NCI-H748 (cell line): ENCODE results near the gene SEMA3D.
A peak's percentile ranks its signal among the peaks of the same experiment; 100 is the strongest.

Source experiments
- DNase-seq: peaks from one replicate; lab custom pipeline; 2025; ENCODE audit not compliant: unreplicated experiment; lab: John Stamatoyannopoulos, UW

Gene SEMA3D

DNA sequence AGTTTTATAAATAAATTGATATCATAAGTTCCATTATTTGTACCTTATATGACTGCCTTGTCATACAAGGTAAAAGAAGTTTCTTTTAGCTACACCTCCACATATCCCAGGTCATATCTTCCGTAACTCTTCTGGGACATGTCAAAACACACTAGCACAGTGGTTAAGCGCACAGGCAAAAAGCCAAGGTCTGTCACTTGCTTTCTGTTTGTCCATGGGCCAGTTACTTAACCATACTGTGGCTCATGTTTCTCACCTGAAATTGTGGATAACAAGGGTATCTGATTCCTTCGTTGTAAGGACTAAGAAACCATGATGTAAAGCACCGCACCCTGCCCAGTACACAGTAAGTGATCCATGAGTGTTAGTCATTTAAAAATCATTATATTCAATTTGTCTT is 56.2 kb downstream of the SEMA3D start:
- DNase-seq = peak; percentile 8

DNA sequence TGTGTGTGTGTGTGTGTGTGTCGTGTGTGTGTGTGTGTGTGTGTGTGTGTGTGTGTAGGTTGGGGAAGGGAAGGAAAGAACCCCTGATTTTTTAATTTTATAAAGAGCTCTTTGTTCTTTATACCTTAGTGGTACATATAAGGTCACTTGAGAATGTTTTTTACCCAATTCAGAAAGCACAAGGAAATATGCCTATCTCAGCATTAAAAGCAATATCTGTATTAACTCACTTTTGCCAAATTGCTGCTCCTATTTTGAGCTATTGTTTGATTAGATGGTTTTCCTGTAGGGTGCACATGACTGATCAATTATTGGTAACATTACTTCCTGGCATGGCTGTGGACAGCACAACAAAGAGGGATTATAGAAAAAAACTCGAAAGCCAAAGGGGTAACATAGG is 60.5 kb downstream of the SEMA3D start:
- no peak for DNase-seq

DNA sequence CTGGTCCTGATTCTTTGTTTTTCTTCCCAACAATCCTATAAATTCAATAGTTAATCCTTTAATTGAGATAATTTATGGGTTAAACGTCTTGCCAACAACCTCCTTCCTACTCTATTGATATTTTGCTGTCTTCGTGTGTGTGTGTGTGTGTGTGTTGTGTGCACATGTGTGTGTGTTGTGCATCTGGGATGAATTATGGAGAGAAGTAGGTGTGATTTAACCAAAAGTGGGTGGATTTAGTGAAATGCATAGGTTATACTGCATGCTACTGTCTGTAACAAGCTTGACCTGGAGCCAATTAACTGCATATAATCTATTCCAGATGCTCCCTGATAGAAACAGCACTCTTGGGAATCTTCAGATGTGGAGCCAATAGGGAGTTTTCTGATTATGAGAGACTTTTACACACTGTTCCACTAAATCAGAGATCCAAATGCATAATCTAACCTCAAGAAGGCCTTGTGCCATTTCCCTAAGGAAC is 61.2 kb downstream of the SEMA3D start:
- no peak for DNase-seq

DNA sequence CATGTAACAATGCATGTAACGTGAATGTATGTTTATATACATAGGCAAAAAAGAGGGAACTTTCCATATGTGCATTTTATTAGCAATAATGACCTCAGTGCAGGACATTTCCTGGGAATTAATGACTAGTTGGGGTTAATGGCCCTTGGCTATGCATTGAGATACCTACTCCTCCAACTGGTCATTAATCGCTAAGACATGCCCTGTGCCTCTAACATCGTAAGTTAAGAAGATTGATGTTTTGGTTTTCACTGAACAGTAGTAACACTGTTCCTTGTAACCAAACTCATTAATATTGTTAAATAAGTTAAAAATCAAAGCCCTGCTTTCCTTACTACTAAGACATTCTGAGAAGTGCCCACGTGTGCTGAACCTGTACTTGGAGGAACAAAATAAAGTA is 61.7 kb downstream of the SEMA3D start:
- no peak for DNase-seq

DNA sequence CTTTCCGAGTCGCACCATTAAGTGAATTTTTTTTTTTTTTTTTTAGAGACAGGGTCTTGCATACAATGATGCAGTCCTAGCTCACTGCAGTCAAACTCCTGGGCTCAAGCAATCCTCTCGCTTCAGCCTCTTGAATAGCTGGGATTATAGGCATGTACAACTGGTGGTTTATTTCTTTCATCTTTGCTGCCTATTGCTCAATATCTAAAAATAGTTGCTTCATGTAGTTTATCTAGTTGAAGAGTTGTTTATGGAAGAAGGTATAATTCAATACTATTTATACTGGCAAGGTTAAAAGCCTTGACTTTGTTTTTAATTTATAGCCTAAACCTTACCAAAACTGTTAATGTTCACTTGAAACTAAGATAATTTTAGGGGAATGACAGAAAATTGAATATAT is 66.9 kb downstream of the SEMA3D start:
- DNase-seq = no peak

DNA sequence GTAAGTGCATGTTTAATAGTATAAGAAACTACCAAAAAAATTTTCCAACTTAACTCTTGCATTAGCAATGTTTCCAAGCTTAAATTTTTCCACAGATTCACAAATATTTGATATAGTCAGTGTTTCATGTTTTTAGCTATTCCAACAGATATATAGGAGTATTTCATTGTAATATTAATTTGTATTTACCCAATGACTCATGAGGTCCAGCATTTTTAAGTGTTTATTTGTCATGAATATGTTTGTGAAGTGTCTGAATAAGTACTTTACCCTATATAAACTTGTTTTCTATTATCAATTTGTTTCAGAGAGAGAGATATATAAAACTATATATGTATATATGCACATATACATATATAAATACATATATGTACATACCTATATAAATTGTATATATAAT is 71.0 kb downstream of the SEMA3D start:
- no peak for DNase-seq

DNA sequence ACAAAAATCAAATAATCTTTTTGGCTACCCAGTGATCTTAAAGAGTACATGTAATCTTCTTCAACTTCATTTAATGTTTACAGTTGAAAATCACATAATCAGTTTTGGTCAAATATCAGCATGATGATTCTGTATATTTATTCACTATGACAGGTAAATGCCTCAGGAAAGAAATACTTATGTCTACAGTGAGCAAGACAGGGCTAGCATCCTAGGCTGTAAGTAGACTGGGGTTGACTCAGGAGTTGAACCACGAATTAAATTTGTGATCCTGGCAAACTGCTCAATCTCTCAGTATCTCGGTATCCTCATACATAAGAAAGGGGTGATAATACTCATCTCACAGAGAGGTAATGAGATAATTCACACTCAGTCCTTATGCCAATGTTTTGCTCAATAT is 71.8 kb downstream of the SEMA3D start:
- no peak for DNase-seq

- DNase-seq = no peak
Observed at GRCh38 chr7:85114342-85114741, 72.5 kb downstream of the SEMA3D start.

DNA sequence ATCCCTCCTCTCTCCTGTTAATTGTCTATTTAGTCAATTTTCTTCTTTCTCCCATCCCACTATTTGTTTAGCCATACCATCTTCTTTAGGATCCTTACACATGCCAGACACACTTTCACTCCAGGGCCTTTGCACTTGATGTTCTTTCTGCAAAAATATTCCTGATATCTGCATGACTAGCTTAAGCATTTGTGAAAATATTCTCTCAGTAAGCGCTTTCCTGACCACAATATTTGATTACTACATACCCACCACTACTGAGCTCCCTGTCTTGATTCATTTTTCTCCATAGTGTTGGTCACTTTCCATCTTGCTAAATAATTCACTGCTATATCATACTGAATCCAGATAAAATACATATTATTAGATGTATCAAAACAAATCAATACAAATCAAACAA is 75.1 kb downstream of the SEMA3D start:
- no peak for DNase-seq

DNA sequence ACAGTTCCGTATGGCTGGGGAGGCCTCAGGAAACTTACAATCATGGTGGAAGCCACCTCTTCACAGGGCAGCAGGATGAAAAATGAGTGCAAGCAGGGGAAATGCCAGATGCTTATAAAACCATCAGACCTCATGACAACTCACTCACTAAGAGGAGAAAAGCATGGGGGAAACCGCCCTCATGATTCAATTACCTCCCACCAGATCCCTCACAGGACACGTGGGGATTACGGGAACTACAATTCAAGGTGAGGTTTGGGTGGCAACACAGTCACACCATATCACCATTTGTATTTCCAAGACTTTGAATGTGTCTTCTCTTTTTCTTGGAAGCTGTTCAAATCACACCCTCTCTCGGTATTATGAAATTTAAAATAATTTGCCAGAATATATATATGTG is 80.1 kb downstream of the SEMA3D start:
- DNase-seq = no peak

DNA sequence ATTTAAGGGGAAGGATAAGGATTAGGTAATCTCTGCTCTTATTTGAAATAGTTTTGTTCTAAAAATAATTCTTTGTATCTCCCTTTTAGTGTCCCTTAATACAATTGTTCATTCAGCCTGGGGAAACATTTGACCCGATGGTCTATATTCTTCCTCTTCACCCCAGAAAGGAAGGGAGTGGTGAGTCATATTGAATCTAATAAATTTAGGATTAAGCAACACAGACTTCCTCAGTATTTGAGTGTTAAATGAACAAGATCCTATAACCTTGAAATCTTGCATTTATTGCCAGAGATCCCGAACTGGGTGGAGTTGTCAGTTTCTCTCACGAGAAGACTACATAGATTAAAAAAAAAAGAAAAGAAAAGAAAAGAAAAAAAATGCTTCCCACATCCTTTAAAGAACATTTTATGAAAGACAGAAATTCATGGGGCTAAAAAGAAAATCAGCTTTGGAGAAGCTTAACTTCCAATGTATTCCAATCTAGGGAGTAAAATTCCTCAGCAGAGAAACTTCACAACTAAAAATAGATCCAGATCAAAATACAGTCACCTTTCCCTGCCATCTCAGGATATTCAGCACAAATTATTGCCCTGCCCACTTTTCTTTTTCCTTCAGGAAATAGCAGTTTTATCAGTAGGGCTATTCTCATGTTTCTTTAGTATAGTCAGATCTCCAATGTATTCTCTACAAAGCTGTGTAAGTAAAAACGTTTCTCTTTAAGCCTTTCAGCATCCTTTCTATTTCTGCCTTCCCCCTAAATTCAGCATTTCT is 82.2 kb downstream of the SEMA3D start:
- DNase-seq = no peak

DNA sequence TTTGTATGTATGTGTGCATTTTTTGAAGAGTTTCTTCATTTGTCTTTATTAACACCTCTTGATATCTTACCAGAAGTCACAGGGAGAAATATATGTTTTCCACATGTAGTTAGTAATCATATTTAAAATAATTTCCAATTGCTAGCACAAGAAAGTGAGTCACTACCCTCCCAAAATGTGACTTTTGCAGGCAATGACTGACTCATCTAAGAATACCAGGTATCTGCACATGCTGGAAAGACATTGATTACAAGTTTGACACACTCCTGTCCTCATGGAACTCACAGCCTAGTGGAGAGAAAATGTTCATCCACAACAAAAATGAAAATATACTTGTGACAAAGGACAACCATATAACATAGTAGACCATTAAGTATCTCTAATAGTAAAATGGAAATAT is 82.9 kb downstream of the SEMA3D start:
- no peak for DNase-seq

GRCh38 chr7:85103357-85103756 is 83.5 kb downstream of the SEMA3D start:
- peak; percentile 15 for DNase-seq

DNA sequence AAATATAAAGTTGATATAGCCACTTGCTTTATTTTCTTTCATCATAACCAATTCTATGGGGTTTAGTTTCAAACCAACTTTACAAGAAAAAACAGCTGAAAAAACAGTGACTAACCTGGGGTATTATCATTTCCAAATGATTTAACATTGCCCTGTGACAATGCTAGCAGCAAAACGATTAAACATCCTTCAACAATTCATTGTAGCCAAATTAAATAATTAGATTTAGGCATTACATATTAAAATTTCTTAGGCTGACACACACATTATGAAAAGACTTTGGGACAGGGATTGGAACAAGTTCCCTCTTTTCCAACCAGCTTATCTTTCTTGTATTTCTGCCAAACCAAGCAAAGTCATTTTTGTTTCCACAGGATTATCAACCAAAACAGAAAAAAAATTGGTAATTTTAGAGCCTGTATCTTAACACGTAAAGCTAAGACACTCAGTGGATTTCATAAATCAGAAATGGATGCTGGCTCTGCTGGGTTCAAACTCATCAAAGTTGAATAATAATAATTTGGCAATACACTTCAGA is 84.0 kb downstream of the SEMA3D start:
- no peak for DNase-seq

DNA sequence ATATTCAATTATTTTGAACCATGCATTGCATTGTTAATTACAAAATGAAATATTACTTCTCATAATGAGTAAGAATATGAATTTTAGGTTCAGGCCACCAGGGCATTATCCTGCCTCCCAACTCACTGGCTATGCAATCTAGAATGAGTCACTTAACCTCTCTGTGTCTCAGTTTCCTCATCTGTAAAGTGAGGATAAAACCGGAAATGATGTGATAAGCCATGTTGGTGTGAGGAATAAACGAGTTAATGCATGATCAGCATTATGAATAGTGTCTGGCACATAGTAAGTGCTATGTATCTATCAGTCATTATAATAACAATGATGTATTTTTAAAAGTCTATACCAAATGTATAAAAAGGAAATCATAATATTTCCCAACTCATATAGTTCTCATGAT is 85.5 kb downstream of the SEMA3D start:
- no peak for DNase-seq

GRCh38 chr7:85097844-85098243 is 89.0 kb downstream of the SEMA3D start:
- no peak for DNase-seq

DNA sequence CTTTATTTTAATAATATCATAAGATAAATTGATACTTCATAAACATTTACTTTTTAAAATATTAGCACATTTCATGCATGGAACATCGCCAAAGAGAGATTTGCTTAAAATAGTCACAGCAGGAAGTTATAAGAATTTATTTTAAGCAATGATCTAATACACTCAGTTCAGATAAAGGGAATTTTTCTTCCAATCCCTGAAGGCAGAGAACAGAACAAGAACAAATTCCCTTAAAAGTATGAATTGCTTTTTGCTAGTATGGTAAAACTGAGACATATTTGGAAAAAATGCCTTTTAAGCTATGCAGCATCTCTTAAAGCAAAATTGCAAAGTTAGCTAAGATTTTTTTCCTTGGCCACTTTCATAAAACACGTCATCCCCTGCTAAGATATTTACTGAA is 91.0 kb downstream of the SEMA3D start:
- no peak for DNase-seq

DNA sequence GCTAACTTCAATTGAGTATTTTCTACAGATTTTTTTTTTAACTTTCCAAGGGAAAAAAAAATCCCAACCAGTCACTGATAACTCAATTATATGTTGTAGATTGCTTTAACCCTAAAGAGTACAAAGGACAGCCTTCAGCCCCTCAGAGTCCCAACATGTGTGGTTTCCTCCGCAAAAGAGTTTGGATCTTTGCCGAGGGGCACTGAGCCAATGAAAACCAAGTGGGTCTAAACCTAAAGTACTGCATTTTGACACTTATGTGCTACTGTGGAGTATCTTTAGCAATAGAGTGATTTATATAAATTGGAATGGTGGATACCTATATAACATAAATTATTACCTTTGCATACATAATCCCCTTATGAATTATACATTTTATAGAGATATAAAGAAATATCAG is 91.5 kb downstream of the SEMA3D start:
- DNase-seq = no peak

DNA sequence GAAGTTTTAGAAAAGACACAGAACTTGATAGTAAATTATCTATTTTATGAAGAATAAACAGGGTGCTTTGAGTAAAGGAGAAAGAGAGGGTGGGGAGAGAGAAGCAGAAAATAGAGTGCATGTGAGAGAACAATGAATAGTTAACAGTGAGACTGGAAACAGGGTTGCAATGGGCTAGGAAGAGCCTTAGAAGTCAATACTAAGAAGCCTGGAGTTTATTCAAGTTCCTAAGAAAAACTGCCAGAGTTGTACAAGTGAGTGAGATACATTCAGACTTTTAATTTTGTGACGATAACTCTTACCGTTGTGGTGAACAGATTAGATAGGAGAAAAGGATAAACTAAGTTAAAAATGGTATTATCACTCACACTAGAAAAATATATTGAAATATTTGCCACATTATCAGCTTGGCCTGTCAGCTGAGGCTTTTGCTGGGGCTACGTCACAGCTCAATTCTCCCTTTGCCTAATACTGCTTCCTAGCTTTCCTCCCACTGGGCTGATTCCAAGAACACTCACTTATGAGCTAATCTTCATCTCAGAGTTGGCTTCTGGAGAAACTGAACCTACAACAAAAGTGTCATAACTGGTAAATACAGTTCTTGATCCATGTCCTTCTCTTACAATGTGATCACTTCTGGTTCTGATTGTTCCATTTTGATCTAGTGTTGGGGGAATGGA is 92.7 kb downstream of the SEMA3D start:
- DNase-seq = no peak

DNA sequence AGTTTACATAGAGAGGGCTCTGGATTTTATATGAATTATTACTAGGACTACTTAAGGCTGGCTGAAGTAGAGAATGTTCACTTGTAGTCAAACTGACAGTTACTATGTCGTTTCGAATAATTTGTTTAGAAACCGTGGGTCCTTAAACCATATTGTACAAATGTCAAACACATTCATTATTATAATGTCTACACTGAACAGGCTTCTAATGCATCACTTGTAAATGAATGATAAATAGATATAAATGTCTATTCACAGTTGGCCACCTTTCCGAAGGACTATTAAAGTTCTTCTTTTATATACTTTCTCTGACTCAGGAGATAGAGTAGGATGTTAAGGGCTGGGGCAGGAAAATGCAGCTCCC is 95.3 kb downstream of the SEMA3D start:
- DNase-seq = no peak

DNA sequence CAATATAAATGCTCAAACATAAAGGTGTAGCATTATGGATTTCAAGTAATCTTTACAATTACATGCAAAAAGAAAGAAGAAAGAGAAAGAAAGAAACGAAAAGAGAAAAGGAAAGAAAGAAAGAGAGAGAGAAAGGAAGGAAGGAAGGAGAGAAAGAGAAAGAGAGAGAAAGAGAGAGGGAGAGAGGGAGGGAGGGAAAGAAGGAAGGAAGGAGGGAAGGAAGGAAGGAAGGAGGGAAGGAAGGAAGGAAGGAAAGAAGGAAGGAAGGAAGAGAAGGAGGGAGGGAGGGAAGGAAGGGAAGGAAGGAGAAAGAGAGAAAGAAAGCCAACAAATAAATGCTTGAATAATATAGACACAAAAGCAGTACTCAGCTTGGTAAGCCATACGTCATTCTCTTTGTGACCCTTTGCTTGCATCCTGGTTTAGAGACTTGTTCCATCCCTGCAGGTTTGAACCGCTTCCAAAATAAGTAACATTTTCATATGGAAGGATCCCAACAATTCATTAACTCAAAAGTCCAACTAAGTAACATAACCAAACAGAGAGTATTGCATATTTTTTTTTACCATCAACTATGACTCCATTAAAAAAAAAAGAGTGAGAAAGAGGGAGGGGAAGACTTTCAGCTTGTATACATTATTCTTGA is 95.8 kb downstream of the SEMA3D start:
- no peak for DNase-seq

DNA sequence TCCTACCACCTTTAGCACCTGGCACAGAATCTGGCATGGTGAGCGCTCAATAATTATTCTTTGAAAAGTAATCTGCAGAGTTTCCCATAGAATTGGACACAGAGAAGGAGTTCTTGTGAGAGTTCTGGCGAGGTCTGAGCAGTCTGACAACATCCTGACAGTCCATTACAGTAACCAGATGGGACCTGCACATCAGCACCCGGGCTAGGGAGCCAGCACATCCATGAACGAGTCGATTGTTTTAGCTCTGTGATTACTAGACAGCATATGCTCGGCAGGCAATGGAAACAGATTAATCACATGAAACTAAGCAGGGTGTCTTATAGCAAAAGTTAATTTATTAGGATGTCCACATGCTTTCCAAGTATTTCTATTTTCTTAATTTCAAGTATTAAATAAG is 96.7 kb downstream of the SEMA3D start:
- no peak for DNase-seq
